B cell (primary cell): Measurements from ENCODE around the gene RBM26. TPM values are rescaled to one million over a fixed set of nuclear protein-coding genes. Genes with fewer than 3 reads are reported as not detected.

ENCODE experiments used
- ATAC-seq: fragments of 200-7000 bp; cut with Tn5 transposase; one replicate; pipeline ENCODE4 v1.10.0; 2021; ENCODE audit warnings: low read depth, mild to moderate bottlenecking, moderate number of reproducible peaks, moderate library complexity
- CTCF ChIA-PET: fragments of 350-600 bp; sonication (Branson Sonifier 250); formaldehyde crosslinking; loops from one replicate; lab custom pipeline; 2021; ENCODE audit warnings: antibody characterized with exemption, inconsistent platforms; lab: Charles Lee
- POLR2A ChIA-PET: fragments of 350-600 bp; sonication (Branson Sonifier 250); formaldehyde crosslinking; loops from one replicate; lab custom pipeline; 2021; ENCODE audit warnings: antibody characterized with exemption; lab: Charles Lee
- DNase-seq: peaks from one replicate; pipeline ENCODE4 v3.0.0; 2013
- H2AFZ ChIP-seq: 2 replicates; pipeline ENCODE4 v1.6.1; 2012; ENCODE audit warnings: mild to moderate bottlenecking, low read depth, low read length; ENCODE audit not compliant: insufficient read depth, poor library complexity, severe bottlenecking
- H3K27ac ChIP-seq, 2 donors: 1 replicate in 1 of 2; 2 replicates in 1 of 2; pipeline ENCODE4 v1.5.1; 2012 to 2013; ENCODE audit warnings: low read length in 2 of 2, mild to moderate bottlenecking in 2 of 2, moderate library complexity in 1 of 2
- H3K27me3 ChIP-seq, 4 experiments: fragments of 200-600 bp in 1 of 4; sonication (generic) in 1 of 4; replicated peaks in 1 of 4; 1 replicate in 2 of 4; 2 replicates in 2 of 4; pipeline versions ENCODE4 v1.6.1 to v1.7.0; 2013 to 2016; ENCODE audit warnings: low read length in 3 of 4, mild to moderate bottlenecking in 2 of 4, mixed read lengths in 1 of 4, moderate library complexity in 1 of 4; ENCODE audit not compliant: insufficient read depth in 4 of 4, control insufficient read depth in 3 of 4; ENCODE audit errors: control extremely low read depth in 1 of 4
- H3K36me3 ChIP-seq, 2 experiments: replicated peaks in 1 of 2; 1 replicate in 1 of 2; 2 replicates in 1 of 2; pipeline versions ENCODE4 v1.6.1 to v1.7.1; 2013; ENCODE audit warnings: low read length in 1 of 2; ENCODE audit not compliant: insufficient read depth in 2 of 2, control insufficient read depth in 1 of 2; ENCODE audit errors: control extremely low read depth in 1 of 2, extremely low read depth in 1 of 2
- H3K4me1 ChIP-seq, 2 donors: fragments of 200-600 bp in 1 of 2; sonication (generic) in 1 of 2; 1 replicate in 1 of 2; 2 replicates in 1 of 2; pipeline versions ENCODE4 v1.5.1 to v1.6.1; 2013 to 2017; ENCODE audit warnings: low read length in 2 of 2; ENCODE audit not compliant: control insufficient read depth in 2 of 2, insufficient read depth in 2 of 2
- H3K4me2 ChIP-seq: replicated peaks from 2 replicates; pipeline ENCODE3; 2012; ENCODE audit warnings: mild to moderate bottlenecking, low read depth, low read length; ENCODE audit not compliant: poor library complexity, severe bottlenecking
- H3K4me3 ChIP-seq, 5 experiments: fragments of 200-600 bp in 1 of 5; sonication (generic) in 1 of 5; 1 replicate in 3 of 5; 2 replicates in 2 of 5; pipeline versions ENCODE4 v1.5.1 to v1.7.0; 2011 to 2016; ENCODE audit warnings: low read length in 4 of 5, mild to moderate bottlenecking in 4 of 5, low read depth in 2 of 5, control low read depth in 1 of 5, moderate library complexity in 1 of 5; ENCODE audit not compliant: insufficient read depth in 1 of 5; ENCODE audit errors: control extremely low read depth in 1 of 5, extremely low read depth in 1 of 5
- H3K79me2 ChIP-seq: fragments of 200-600 bp; sonication (generic); one replicate; pipeline ENCODE4 v1.6.0; 2016; ENCODE audit warnings: low read length; ENCODE audit not compliant: control insufficient read depth, insufficient read depth
- H3K9ac ChIP-seq: fragments of 200-600 bp; sonication (generic); 2 replicates; pipeline ENCODE4 v1.6.1; 2017; ENCODE audit warnings: mild to moderate bottlenecking, low read length, moderate library complexity
- H3K9me3 ChIP-seq, 3 donors: one replicate each; pipeline versions ENCODE4 v1.6.1 to v1.7.1; 2013; ENCODE audit warnings: low read length in 2 of 3; ENCODE audit not compliant: control insufficient read depth in 2 of 3, insufficient read depth in 1 of 3; ENCODE audit errors: control extremely low read depth in 1 of 3
- H4K20me1 ChIP-seq: 2 replicates; pipeline ENCODE4 v1.6.0; 2012; ENCODE audit warnings: mild to moderate bottlenecking, low read length; ENCODE audit not compliant: insufficient read depth, control insufficient read depth, poor library complexity, severe bottlenecking
- H3K27ac Mint-ChIP-seq: one replicate; pipeline ENCODE4 v1.8.0; 2021; ENCODE audit warnings: mixed read lengths
- H3K27me3 Mint-ChIP-seq: one replicate; pipeline ENCODE4 v1.8.0; 2021; ENCODE audit warnings: mixed read lengths
- H3K4me1 Mint-ChIP-seq: one replicate; pipeline ENCODE4 v1.8.0; 2021; ENCODE audit warnings: mixed read lengths
- H3K4me3 Mint-ChIP-seq: one replicate; pipeline ENCODE4 v1.8.0; 2021; ENCODE audit warnings: mixed read lengths
- H3K9me3 Mint-ChIP-seq: one replicate; pipeline ENCODE4 v1.8.0; 2022; ENCODE audit warnings: mixed read lengths; ENCODE audit not compliant: insufficient read depth
- EZH2 ChIP-seq: IDR thresholded peaks from 2 replicates; pipeline ENCODE4 v1.6.1; 2012; ENCODE audit warnings: borderline replicate concordance, low read depth, mild to moderate bottlenecking, moderate library complexity, low read length; ENCODE audit not compliant: insufficient read depth, poor library complexity, severe bottlenecking
- WGBS: methylation state at CpG from one replicate; pipeline ENCODE4 v1.1.5; 2013; ENCODE audit warnings: missing lambda C conversion rate; ENCODE audit not compliant: insufficient coverage; 5-methylcytosine and 5-hydroxymethylcytosine counted together
- intact Hi-C: fragments of 100-400 bp; cut with micrococcal nuclease; formaldehyde crosslinking; loops from one replicate; pipeline ENCODE4 v1.10.0; 2022
- polyA plus RNA-seq: library from polyadenylated mRNA; depleted of rRNA; stranded (reverse); fragments of >200 nt; gene quantifications from 2 replicates; pipeline ENCODE4 v1.2.3, GENCODE V29; 2012
- total RNA-seq, 2 donors: library from RNA; stranded (reverse); fragments of 120-200 nt in 1 of 2; gene quantifications; 1 replicate in 1 of 2; 2 replicates in 1 of 2; pipeline versions ENCODE4 v1.2.3 to v1.2.4, GENCODE V29; 2013 to 2022
- TF ChIP-seq, protein P1 (sequence below): fragments of 200-600 bp; IDR thresholded peaks from one replicate; pipeline ENCODE4 v1.8.0; 2022; ENCODE audit warnings: antibody characterized with exemption, mild to moderate bottlenecking

Gene RBM26
- total and polyA plus RNA-seq, 2 donors (not counting 1 experiment from before 2014, with no cell fraction given) = 34.5 to 159 TPM

DNA sequence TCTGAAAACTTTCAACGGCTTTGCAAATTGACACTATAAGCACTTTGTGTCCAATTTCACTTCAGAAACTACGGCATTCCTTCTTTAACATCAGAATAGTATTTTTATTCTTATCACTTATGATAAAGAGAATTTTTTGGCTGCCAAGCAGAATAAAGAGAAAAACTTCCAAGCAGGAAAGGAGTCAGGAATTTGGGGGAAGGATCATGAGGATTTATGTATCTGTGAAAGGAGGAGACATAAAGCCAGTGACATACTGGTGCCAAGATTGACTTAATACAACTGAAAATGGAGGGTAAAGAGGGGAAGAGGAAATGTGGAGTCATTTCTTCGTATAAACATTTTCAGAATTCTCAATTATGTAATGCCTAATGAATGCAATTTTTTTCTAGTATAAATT, 94.7 kb downstream of the RBM26 start:
- intact Hi-C loops = no loop called here
- Mint-ChIP-seq H3K27me3 (no peaks in the 10 kb centered on the region), H3K4me1 (peaks cover 4% of the 10 kb centered on the region), H3K27ac (no peak overlapping the region), H3K4me3 (no peak overlapping the region), H3K9me3 (no peaks in the 10 kb centered on the region)
- Histone ChIP-seq H3K9ac (no peak overlapping the region), H3K4me3 (no peak overlapping the region), H2AFZ (no peak overlapping the region), H3K79me2 (no peaks in the 10 kb centered on the region), H3K9me3 (no peaks in the 10 kb centered on the region), H4K20me1 (no peaks in the 10 kb centered on the region), H3K27me3 (no peaks in the 10 kb centered on the region), H3K4me2 (no peak overlapping the region), H3K4me1 (no peaks in the 10 kb centered on the region), H3K27ac (no peak overlapping the region), H3K36me3 (no peaks in the 10 kb centered on the region)
- TF ChIP-seq, protein P1, sequence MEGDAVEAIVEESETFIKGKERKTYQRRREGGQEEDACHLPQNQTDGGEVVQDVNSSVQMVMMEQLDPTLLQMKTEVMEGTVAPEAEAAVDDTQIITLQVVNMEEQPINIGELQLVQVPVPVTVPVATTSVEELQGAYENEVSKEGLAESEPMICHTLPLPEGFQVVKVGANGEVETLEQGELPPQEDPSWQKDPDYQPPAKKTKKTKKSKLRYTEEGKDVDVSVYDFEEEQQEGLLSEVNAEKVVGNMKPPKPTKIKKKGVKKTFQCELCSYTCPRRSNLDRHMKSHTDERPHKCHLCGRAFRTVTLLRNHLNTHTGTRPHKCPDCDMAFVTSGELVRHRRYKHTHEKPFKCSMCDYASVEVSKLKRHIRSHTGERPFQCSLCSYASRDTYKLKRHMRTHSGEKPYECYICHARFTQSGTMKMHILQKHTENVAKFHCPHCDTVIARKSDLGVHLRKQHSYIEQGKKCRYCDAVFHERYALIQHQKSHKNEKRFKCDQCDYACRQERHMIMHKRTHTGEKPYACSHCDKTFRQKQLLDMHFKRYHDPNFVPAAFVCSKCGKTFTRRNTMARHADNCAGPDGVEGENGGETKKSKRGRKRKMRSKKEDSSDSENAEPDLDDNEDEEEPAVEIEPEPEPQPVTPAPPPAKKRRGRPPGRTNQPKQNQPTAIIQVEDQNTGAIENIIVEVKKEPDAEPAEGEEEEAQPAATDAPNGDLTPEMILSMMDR = no peak
- TF ChIP-seq EZH2 = no peak
- no CpG with 5 or more reads among the region's 3 CpGs for WGBS
- ChIA-PET POLR2A (no interaction called here), CTCF (no interaction called here)
- DNase-seq = no peak
- ATAC-seq = no peak

DNA sequence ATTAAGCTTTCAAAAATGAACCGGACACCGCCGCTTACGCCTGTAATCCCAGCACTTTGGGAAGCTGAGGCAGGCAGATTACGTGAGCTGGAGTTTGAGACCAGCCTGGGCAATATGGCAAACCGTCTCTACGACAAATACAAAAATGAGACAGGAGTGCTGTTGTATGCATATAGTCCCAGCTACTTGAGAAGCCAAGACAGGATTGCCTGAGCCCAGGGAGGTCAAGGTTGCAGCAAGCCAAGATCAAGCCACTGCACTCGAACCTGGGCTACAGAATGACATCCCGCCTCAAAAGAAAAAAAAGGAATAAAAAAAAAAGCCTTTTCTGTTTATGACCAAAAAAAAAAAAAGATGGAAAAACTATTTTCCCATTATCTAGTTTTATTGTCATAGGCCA, 96.4 kb downstream of the RBM26 start:
- H3K9me3 ChIP-seq = no peaks in the 10 kb centered on the region
- WGBS = 95% methylated on average over 7 of the region's 9 CpGs
- H3K4me3 ChIP-seq = no peak overlapping the region
- CTCF ChIA-PET = no interaction called here
- DNase-seq (no peak), ATAC-seq (no peak)
- Mint-ChIP-seq H3K27me3 (no peaks in the 10 kb centered on the region), H3K4me1 (peaks cover 4% of the 10 kb centered on the region), H3K27ac (no peak overlapping the region), H3K9me3 (no peaks in the 10 kb centered on the region), H3K4me3 (no peak overlapping the region)
- no peak overlapping the region for H3K27ac ChIP-seq
- H2AFZ ChIP-seq = no peak overlapping the region
- H3K4me2 ChIP-seq = no peak overlapping the region
- H3K27me3 ChIP-seq = no peaks in the 10 kb centered on the region
- TF ChIP-seq, protein P1 = no peak
- no peak for TF ChIP-seq EZH2
- H3K4me1 ChIP-seq = no peaks in the 10 kb centered on the region
- POLR2A ChIA-PET = no interaction called here
- no peaks in the 10 kb centered on the region for H3K79me2 ChIP-seq
- no peaks in the 10 kb centered on the region for H4K20me1 ChIP-seq
- H3K9ac ChIP-seq = no peak overlapping the region
- H3K36me3 ChIP-seq = no peaks in the 10 kb centered on the region
- intact Hi-C loops = no loop called here
